Loucy (cell line): Measurements from ENCODE around the gene KCNJ6.

Source experiments
- CTCF ChIP-seq: fragments of 200-600 bp; sonication (generic); conservative IDR thresholded peaks from 2 replicates; pipeline ENCODE4 v1.5.1; 2014; ENCODE audit warnings: mild to moderate bottlenecking, antibody characterized with exemption, low read length
- EZH2phosphoT487 ChIP-seq: fragments of 200-600 bp; IDR thresholded peaks from 2 replicates; pipeline ENCODE4 v1.6.1; 2018; ENCODE audit warnings: antibody characterized with exemption, mild to moderate bottlenecking, moderate library complexity, borderline replicate concordance

DNA sequence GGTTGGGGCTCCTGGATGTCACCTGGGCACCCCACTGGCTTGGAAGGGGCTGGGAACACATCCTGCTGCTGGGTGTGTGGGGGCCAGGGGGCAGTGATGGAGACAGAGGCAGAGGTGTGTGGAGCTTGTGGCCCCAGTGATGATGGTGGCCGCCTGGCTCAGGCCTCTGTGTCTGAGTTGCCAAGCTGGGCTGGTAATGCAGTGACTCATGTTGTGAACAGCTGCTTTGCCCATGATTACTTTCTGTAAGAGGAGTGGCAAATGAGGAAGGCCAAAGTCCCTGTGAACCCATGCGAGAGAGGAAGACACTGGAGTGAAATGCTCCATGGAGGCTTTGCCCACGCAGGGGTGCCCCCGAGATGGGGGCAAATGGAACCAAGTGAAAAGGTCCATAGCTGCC is 86.8 kb downstream of the KCNJ6 start:
- no peak for TF ChIP-seq CTCF
- no peak for TF ChIP-seq EZH2phosphoT487
